ENCODE measurements around the gene SCO1.

SCO1 gene

DNA sequence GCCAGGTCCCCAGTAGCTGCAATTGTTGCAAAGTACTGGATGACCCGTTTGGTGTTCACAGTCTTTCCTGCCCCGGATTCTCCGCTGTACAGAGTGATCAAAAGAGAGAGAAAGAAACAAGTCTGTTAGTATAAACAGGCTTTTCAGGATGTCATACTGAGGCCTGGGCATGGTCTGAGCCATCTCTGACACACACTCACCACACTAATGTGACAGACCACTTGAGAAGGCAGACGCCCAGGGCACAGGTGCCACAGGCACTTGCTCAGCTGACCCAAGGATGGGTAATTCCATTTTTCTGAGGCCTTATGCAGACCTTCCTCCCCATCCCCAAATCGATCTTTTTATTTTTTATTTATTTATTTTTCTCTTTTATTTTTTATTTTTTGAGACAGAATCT is 47.7 kb downstream of the SCO1 start:
- DNase-seq, result no peak

DNA sequence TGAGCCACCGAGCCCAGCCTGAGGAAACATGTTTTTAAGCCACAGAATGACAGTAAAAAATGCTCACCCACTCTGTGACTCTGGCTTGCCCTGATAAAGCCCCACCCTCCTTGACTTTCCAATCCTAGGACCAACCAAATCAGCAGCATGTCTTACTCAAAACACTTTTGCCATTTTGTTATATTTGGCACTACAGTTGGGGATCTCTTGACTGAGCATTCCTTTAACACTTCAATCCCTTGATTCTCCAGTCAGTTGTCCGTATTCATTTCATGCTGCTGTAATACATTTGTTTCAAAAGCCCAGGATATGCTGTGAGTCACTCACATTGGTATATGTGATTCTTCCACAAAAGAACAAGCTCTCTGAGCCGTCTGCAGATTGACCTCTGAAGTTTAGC is 48.4 kb downstream of the SCO1 start:
- no peak for DNase-seq

DNA sequence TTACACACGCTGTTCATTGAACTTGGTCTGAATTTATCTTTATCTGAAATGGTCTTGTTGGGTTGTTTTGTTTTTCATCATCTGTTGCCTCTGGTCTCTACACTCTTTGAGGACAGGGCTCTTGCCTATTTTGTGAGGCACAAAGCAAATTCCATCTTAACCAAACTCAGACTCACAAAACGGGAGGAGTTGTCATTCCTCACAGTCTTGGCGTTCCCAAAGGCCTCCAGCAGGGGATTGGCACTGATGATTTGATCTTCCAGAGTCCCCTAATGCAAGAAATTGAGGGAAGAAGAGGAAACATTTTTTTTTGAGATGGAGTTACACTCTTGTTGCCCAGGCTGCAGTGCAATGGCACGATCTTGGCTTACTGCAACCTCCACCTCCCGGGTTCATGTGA is 49.0 kb downstream of the SCO1 start:
- DNase-seq, result no peak

DNA sequence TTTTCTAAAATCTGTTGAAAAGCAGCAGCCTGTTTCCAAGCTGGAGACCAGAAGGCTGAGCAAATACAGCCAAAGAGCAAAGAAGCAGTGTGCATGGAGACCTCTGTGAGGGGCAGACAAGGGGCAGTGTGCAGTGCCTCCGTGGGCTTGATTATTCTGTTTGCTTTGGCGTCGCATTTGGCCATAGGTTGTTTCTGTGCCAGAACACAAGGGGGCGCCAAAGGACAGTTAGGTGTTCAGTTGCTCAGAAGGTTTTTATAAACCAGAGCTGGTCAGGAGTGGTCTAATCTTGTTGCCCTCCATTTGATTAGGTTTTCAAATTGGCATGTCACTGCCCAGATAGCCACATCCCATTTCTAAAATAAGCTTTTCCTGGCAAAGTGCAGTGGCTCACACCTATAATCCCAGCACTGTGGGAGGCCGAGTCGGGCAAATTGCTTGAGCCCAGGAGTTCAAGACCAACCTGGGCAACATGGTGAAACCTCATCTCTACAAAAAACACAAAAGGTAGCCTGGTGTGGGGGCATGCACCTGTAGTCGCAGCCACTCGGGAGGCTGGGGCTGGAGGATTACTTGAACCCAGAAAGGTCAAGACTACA is 50.8 kb downstream of the SCO1 start:
- peak; percentile 53 for DNase-seq

DNA sequence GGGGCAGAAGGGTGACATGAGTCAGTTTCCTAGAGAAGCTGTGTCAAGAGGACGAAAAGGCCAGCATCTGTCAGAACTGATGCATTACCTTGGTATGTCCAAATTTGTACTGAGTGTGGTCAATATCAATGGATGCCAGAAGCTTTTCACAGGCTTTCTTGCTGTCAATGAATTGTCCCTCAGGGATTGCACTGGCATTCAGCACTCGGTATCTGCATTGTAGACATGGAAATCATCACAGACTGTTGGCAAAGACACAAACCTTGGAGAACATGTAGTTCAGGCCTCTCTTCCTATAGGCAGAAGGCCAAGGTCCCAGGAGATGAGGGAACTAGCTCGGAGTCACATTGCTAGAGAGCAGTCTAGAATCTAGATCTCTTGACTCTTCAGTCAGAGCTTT is 56.9 kb downstream of the SCO1 start:
- DNase-seq, result no peak

DNA sequence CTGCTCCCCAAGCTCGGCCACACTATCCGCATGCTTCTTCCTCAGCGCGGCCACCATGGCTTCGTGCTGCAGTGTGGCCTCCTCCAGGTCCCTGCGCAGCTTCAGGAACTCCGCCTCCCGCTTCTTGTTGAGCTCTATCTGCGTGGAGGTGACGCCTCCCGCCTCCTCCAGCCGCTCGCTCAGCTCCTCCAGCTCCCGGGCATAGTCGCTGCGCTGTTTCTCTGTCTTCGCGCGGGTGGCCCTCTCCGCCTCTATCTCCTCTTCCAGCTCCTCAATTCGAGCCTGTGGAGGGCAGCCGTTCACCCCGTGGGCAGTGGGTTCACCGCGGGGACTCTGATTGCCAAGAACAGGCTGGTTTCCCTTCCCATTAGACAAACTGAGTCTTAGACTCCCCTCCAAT is 59.2 kb downstream of the SCO1 start:
- DNase-seq, result no peak

DNA sequence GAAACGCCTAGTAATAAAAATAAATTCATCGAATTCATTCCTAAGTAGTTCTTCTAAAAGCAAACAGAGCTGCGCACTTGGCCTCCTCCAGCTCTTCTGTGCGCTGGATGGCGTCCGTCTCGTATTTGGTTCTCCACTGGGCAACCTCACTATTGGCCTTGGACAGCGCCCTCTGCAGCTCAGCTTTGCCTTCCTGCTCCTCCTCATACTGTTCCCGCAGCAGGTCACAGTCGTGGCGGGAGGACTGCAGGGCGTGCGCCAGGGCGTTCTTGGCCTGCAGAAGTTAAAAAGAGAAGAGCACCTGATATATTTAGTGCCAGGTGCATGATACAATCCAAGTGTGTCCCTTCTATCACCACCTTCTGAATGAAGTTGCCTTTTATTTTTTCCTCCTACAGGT is 62.0 kb downstream of the SCO1 start:
- DNase-seq, result no peak

DNA sequence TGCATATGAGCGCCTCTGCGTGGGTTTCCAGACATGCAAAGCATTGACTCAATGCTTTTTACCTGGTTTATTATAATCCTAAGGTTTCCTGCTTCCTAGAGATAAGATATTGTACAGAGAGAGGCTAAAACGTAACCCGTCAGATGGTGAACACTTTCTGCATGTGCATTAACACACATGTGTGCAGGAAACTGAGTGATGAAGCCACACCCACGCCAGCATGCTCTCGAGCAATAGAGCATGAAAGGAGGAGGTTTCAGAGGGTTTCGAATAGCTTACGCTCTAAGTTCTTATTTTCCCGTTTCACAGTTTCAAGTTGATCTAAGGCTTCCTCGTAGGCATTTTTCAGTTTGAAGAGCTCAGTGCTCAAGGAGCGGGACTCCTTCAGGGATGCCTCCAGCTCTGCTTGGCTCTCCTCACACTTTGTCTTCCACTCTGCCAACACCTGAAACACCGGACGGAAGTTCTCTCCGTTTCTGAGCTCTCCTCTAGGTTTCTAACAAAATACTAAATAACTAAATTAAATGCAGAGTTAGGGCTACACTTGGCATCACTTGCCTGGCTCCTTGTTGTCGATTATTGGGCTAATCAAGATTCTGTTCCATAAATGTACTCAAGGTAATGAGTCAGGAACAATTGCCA is 63.5 kb downstream of the SCO1 start:
- no peak for DNase-seq

DNA sequence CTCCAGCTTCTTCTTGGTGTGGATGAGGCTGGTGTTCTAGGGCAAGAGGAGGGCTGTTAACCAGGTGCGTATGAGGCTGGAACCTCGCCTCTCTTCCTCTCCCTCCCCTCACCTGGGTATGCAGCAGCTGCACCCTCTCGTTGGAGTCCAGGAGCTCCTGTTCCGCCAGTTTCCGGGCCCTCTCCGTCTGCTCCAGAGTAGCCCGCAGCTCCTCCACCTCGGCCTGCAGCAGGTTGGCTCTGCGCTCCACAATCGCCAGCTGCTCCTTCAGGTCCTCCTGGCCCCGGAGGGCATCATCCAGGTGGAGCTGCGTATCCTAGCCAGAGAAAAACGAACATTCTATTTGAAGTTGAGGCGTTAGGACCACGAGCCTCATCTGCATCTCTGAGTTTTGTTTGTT is 65.6 kb downstream of the SCO1 start:
- no peak for DNase-seq

DNA sequence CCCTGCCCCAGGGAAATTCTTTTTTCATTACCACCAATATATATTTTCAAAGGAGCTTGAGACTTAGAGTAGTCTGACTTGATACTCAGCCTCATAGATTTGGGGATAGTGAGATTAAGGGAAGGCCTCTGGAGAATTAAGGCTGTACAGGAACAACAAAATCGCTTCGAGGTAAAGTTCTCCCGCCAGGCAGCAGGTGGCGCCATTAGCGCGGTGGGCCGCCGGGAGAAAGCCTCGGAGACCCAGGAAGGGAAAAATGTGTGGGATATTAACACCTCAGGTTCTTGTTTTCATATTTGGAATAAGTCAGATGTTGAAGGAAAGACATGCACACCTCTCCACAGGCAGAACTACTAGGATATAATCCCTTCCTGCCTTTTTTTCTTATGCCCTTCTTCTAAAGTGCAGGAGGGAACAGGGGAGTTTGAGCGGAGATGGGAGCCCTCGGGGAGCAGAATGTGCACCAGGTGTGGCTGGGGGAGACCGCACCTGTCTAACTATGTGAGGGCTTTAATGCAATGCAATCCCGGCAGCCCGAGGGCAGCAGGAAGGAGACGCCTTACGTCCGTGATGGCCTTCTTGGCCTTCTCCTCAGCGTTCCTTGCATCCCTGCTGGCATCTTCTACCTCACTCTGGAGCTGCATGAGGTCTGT is 66.2 kb downstream of the SCO1 start:
- DNase-seq, result peak; percentile 1

DNA sequence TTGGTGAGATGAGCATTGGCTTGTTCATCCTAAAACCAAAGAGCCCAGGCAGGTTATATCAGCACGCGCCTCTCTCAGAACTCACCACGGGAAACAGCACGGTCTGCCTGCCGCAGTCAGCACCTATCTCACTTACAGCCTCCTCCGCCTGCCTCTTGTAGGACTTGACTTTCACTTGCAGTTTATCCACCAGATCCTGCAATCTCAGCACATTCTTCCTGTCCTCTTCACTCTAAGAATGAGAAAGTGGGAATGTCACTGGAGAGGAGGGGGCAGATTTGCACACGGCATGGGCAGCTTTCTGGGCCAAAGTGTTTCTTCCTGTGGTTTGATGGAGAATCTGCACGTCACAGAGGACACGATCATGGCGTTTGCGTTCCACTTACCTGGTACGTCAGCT is 67.6 kb downstream of the SCO1 start:
- no peak for DNase-seq

DNA sequence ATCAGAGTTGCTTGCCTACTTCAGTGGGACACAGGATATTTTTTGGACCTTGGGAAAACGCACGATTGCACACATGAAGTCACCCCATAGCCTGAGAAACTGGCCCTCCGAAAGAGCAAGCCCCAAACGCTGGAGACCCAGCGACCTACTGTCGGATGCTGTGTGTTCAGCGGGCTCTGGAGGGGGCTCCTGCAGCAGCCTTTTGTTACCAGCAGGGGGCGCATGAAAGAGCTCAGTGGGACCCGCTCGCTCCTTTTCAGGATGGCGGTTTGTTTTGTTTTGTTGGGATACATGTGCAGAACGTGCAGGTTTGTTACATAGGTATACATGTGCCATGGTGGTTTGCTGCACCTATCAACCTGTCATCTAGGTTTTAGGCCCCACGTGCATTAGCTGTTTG is 68.6 kb downstream of the SCO1 start:
- DNase-seq, result peak; percentile 1

DNA sequence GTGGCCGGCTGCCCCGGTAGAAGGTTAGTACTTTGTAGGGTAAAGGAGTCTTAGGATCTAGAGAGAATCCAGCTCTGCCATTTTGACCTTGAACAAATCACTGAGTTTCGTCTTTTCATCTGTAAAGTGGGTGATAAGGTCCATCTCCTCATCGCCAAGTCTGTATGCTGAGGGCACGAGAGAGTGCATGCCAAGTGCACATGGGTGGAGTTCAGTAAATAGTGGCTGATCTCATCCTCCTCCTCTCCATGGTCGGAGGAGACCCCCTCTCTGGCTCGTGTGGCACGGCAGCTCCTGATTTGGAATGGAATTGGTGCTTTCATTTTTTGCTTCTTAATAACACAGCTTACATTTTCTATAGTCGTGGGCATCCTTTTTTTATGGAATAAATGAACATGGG is 70.9 kb downstream of the SCO1 start:
- no peak for DNase-seq

DNA sequence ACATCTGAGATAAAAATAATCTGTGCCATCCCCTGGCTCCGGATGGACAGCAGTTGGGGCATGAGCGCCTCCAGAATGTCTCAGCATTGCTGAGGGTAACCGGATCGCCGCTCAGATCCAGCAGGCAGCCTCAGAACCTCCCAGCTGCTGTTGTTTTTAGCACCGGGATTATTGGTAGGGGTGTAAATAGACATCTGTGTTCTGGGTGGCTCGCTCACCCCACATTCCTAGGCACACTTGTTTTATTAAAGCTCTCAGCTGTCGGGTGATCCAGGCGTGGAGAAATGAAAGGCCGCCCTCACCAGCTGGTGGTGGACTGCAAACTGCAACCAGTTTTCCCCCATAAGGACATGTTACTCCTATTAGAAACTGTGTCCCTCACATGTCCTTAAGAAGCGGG is 72.4 kb downstream of the SCO1 start:
- no peak for DNase-seq

DNA sequence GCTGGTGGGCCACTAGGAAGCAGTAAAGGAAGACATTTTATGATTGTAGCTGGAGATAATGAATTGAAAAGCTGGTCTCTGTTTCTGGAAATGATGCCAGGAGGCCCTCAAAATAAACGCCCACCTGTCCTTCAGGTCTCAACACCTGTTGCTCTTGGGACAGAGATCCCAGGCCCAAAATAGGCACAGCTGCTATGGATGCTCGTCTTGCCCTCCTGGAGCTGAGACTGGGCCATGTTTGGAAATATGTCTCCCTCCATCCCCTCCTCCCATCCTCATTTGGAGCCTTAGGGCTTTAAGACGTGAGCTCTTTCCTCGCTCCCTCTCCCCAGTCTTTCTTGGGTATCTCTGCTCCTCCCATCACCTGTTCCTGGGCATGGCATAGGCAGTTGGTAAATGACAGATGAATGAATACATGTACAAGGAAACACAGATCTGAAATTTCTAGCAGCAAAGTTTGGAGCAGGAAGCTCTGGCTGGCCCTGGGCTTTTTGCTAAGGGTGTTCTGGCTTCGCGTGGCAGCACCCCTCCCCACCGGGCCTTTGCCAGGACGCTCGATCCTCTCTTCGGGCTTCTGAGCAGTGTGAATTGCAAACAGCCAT is 73.5 kb downstream of the SCO1 start:
- no peak for DNase-seq

DNA sequence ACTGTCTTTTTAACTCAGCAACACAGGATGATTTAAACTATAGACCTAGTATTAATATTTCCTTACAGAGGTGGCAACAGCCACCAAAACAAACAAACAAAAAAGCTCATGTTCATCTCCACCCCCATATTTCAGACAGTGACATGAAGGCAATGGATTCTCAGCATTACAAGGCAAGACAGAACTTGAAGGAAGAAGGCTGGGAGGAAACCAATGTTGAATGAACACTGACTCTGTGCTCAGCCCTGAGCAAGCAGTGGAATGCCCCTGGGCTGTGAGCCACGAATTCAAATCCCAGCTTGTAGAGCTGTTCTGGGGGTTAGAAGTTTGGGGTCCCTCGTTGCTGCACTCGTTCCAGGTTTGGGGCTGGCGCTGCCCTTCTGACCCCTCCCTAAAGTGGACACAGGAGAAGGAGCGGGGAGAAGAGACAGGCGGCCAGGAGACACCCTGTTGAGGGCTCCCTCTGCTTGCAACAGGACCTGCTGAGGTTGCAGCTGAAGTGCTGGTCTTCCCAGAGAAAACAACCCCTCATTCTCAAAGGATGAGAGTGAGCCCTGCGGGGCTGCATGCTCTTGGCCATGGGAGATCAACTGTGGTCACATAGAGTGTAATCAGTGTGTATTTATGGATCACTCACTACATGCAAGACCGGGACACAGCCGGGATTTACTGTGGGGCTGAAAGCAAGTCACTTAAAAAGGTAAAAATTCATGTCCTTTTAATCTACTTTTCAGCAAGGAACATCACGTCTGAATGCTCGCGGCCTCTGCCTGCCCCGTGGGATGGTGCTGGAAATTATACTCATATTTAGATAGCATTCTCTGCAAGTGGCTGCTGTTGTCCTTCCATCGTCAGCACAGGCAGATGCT is 74.5 kb downstream of the SCO1 start:
- DNase-seq, result no peak
